Natural killer cell treated with Interleukin-12 subunit alpha and Interleukin-12 subunit beta and Interleukin-15 and Interleukin-18, amount 100 ng/mL, for 72 hours (primary cell): Measurements from ENCODE around the gene GDF15. TPM values are rescaled to one million over a fixed set of nuclear protein-coding genes. Genes with fewer than 3 reads are reported as not detected.

Experiments used
- ATAC-seq, 2 donors: fragments of 150-1000 bp; cut with Tn5 transposase in 1 of 2; sonication (Bioruptor Pico), chemical (Tn5 transposase) in 1 of 2; 2 replicates each; pipeline ENCODE4 v1.10.0; 2021
- DNase-seq: peaks from one replicate; pipeline ENCODE4 v3.0.0; 2022; ENCODE audit warnings: low spot score
- H3K27ac Mint-ChIP-seq, 2 donors: 1 replicate in 1 of 2; 2 replicates in 1 of 2; pipeline ENCODE4 v1.8.0; 2022; ENCODE audit warnings: mixed read lengths in 2 of 2, mild to moderate bottlenecking in 1 of 2, moderate library complexity in 1 of 2
- H3K27me3 Mint-ChIP-seq, 2 donors: 1 replicate in 1 of 2; 2 replicates in 1 of 2; pipeline ENCODE4 v1.8.0; 2022; ENCODE audit warnings: mixed read lengths in 2 of 2
- H3K36me3 Mint-ChIP-seq: one replicate; pipeline ENCODE4 v1.8.0; 2022; ENCODE audit warnings: mixed read lengths
- H3K4me1 Mint-ChIP-seq, 2 donors: 1 replicate in 1 of 2; 2 replicates in 1 of 2; pipeline ENCODE4 v1.8.0; 2022; ENCODE audit warnings: low read depth in 2 of 2, mixed read lengths in 2 of 2, mild to moderate bottlenecking in 1 of 2
- H3K4me3 Mint-ChIP-seq: one replicate; pipeline ENCODE4 v1.8.0; 2022; ENCODE audit warnings: mixed read lengths
- H3K9me3 Mint-ChIP-seq: 2 replicates; pipeline ENCODE4 v1.8.0; 2022; ENCODE audit warnings: mixed read lengths
- total RNA-seq, 2 donors: library from RNA; stranded (reverse); gene quantifications; one replicate each; pipeline ENCODE4 v1.2.3, GENCODE V29; 2022

GDF15 gene
- total RNA-seq, 2 donors from 2014 or later: 0.71 TPM; not detected in 1

DNA sequence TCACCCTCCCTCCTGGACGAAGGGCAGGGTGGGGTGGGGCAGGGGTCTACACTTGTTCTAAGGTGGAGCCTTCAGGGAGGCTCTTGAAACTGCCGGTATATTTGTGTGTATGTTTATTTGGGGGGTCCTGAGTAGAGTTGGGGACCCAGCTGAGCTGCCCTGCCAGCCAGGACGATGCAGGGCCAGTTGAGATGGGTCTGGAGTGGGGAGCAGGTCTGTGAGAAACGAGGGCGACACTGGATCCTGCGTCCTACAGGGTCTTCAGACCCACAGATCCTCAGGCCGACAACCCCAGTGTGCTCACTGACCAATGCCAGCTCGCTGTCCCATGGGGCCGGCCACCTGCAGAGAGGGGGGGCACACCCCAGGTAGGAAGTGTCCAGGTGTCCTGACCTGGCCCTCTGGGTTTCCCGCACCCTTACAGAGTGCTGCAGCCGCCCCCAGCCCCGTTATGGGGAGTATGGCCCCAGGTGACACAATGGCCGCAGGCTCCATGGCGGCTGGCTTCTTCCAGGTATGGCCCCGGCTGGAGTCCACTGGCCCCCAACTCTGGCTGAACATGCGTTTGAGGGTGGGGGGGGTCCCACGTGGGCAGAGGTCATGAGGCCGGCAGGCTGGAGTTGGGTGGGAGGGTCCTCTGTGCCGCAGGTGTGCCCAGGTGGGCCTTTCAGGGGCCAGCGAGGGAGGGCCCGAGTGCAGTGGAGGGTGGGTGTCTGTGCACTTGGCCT is 44.6 kb downstream of the GDF15 start:
- no peak for ATAC-seq
- no peaks in the 10 kb centered on the region for H3K27me3 Mint-ChIP-seq
- H3K36me3 Mint-ChIP-seq: no peaks in the 10 kb centered on the region
- no peaks in the 10 kb centered on the region for H3K9me3 Mint-ChIP-seq
- no peak overlapping the region for H3K4me3 Mint-ChIP-seq
- H3K4me1 Mint-ChIP-seq: peaks cover 4 to 13% of the 10 kb centered on the region in 2 donors
- H3K27ac Mint-ChIP-seq: peak overlapping the region in 1 of 2 donors; percentile 51
- no peak for DNase-seq

DNA sequence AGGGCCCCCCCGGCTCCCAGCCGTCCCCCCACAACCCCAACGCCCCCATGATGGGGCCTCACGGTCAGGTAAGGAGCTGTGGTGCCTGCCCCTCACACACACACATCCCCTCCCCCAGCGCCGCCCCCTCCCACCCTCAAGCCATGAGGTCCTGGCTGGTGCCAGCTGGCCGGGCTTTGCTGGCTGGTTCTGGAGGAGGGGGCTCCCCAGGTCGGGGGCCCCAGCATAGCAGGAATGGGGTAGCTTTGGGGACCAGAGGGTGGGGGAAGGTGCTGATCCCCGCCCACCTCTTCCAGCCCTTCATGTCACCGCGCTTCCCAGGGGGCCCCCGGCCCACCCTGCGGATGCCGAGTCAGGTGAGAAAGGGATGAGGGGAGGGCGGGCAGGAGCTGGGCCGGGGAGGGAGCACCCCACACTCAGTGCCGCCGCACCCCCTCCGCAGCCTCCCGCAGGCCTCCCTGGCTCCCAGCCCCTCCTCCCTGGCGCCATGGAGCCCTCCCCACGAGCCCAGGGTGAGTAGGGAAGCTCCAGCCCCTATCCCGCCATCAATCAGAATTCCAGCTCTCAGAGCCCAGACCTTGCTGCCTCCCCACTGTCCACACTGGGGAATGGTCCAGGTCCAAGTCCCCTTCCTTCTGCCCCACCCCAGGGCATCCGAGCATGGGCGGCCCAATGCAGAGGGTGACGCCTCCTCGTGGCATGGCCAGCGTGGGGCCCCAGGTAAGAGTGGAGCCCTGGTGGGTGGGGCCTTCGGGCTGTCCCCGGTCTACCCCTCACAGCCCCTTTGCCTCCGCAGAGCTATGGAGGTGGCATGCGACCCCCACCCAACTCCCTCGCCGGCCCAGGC is 45.6 kb downstream of the GDF15 start:
- no peak for DNase-seq
- Mint-ChIP-seq H3K4me3 (peak overlapping the region; percentile 12), H3K27ac (peak overlapping the region in 1 of 2 donors; percentile 35), H3K27me3 (no peaks in the 10 kb centered on the region), H3K36me3 (no peaks in the 10 kb centered on the region), H3K9me3 (no peaks in the 10 kb centered on the region), H3K4me1 (peaks cover 0 to 13% of the 10 kb centered on the region in 2 donors)
- ATAC-seq: no peak

DNA sequence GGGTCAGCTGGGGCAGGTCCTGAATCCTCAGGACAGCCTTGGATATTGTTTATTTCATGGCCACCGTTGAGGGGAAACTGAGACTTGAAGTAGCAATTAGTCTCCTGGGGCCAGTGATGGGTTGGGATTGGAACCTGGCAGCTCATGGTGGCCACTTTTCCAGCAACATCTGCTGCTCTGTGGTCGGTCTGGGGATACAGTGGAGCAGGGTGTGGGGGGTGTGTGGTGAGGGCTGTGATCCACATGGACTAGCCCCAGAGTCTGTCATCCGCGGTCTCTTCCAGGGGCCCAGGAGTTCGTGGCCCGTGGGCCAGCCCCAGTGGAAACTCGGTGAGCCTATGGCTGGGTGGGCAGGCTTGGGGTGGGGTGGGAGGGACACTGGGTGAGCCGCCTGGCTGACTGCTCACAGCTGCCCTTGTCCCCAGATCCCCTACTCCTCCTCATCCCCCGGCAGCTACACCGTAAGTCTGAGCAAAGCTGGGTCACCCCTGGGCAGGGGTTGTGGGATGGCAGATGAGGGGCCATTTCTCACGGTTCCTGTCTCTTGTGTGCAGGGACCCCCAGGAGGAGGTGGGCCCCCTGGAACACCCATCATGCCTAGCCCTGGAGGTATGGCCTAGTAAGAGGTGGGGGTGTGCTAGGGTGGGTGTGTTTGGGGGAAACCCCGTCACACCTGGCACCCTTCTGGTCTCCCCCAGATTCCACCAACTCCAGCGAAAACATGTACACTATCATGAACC is 46.5 kb downstream of the GDF15 start:
- peaks cover 0 to 13% of the 10 kb centered on the region in 2 donors for H3K4me1 Mint-ChIP-seq
- ATAC-seq: no peak
- no peaks in the 10 kb centered on the region for H3K9me3 Mint-ChIP-seq
- no peaks in the 10 kb centered on the region for H3K27me3 Mint-ChIP-seq
- peak overlapping the region; percentile 12 for H3K4me3 Mint-ChIP-seq
- no peaks in the 10 kb centered on the region for H3K36me3 Mint-ChIP-seq
- no peak for DNase-seq
- H3K27ac Mint-ChIP-seq: peak overlapping the region in 1 of 2 donors; percentile 35

- no peaks in the 10 kb centered on the region for H3K36me3 Mint-ChIP-seq
- no peaks in the 10 kb centered on the region for H3K27me3 Mint-ChIP-seq
- DNase-seq: no peak
- no peak for ATAC-seq
- no peak overlapping the region for H3K27ac Mint-ChIP-seq
- H3K9me3 Mint-ChIP-seq: no peaks in the 10 kb centered on the region
- H3K4me1 Mint-ChIP-seq: peaks cover 0 to 13% of the 10 kb centered on the region in 2 donors
- H3K4me3 Mint-ChIP-seq: no peak overlapping the region
These were observed 47.2 kb downstream of the GDF15 start for GRCh38 chr19:18433015-18433691.

DNA sequence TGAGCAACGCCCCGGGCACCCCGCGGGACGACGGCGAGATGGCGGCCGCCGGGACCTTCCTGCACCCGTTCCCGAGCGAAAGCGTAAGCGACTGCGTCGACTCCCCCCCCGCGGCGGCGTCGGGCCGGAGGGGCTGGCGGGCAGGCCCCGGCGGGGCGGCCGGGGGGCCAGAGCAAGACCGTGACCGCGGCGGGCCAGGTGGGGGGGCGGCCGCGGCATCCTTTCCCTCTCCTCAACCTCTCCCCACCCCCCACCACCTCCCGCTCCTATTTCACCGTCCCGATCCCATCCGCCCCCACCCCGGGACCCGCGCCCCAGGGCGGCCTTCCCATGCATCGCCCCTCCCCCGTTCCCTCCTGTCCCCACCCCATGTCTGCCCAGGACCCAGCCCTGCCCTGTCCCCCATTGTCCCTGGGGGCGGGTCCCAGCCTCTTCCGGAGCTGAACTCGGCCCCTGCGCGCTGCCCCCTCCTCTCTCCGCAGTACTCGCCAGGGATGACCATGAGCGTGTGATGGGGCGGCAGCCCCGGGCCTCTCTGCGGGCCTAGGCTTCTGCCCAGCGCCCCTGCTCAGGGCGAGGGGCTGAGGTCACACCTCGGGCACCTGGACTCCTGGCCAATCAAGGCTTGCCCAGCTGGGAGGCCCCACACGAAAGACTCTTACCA is 47.9 kb downstream of the GDF15 start:
- H3K27me3 Mint-ChIP-seq: no peaks in the 10 kb centered on the region
- H3K4me3 Mint-ChIP-seq: no peak overlapping the region
- ATAC-seq (no peak), DNase-seq (no peak)
- no peaks in the 10 kb centered on the region for H3K9me3 Mint-ChIP-seq
- peak overlapping the region in 1 of 2 donors; percentile 70 for H3K27ac Mint-ChIP-seq
- no peaks in the 10 kb centered on the region for H3K36me3 Mint-ChIP-seq
- peaks cover 0 to 13% of the 10 kb centered on the region in 2 donors for H3K4me1 Mint-ChIP-seq

DNA sequence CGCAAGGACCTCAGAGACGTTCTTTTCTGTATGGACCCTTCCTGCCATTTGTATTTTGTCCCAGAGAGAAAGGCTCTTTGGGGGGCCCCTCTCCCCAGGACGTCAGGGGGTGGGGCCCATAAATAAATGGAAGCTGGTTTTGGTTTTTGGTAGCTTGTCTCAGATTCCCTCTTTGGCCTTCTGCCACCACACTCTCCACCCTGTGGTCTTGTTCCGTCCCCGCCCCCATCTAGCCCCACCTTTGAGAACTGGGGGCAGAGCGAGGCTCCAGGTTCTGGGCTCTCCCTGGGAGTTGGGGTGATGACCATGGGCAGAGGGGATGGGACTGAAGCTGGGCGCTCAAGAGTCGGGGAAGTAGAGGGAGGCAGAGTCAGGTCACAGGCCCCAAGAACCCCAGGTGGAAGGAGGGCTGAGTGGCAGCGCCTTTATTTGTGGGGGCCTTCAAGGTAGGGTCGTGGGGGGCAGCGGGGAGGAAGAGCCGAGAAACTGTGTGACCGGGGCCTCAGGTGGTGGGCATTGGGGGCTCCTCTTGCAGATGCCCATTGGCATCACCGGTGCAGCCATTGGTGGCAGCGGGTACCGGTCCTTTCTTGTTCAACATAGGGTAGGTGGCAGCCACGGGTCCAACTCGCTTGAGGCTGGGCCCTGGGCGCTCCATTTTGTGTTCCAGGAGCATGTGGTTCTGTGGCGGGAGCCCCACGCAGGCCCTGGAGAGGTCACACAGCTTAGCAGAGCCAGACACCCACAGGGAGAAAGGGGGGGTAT is 48.6 kb downstream of the GDF15 start:
- no peak overlapping the region for H3K4me3 Mint-ChIP-seq
- H3K4me1 Mint-ChIP-seq: peaks cover 0 to 18% of the 10 kb centered on the region in 2 donors

DNA sequence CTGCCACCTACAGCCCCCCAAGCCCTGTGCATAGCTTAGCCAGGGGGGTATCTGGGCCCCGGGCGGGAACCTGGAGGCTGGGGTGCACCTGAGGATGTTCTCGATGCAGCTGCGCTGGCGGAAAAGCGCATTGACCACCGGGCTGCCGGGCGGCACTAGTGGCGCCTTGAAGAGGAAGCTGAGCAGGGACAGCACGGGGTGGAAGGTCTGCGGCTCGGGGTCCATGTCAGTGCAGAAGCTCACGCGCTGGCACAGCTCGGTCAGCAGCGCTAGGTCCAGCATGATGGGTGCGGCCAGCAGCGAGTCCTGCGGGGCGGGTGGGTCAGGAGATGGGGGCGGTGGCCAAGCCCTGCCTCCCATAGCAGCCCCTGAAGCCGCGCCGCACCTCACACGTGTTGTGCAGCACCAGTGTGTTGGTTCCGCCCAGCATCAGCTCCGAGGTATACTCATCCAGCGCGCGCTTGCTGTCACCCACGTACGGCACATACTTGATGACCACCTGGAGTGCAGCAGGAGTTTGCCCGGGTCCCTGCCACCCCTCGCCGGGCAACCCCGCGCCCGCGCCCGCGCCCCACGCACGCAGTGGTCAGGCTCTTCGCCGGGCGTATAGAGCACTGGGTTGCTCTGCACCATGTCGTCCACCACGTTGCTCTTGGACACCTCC is 49.4 kb downstream of the GDF15 start:
- Mint-ChIP-seq H3K27ac (no peak overlapping the region), H3K9me3 (no peaks in the 10 kb centered on the region), H3K36me3 (no peaks in the 10 kb centered on the region), H3K4me1 (peaks cover 0 to 17% of the 10 kb centered on the region in 2 donors), H3K4me3 (no peak overlapping the region), H3K27me3 (no peaks in the 10 kb centered on the region)
- DNase-seq: no peak
- no peak for ATAC-seq

More for the DNA sequence above, 48.6 kb downstream of the GDF15 start:
- Mint-ChIP-seq H3K27me3 (no peaks in the 10 kb centered on the region), H3K27ac (peak overlapping the region in 1 of 2 donors; percentile 70), H3K36me3 (no peaks in the 10 kb centered on the region), H3K9me3 (no peaks in the 10 kb centered on the region)
- DNase-seq (no peak), ATAC-seq (no peak)

GRCh38 chr19:18435842-18436670 is 50.1 kb downstream of the GDF15 start:
- Mint-ChIP-seq H3K9me3 (no peaks in the 10 kb centered on the region), H3K36me3 (no peaks in the 10 kb centered on the region), H3K4me3 (peak overlapping the region; percentile 59), H3K27ac (no peak overlapping the region), H3K4me1 (peaks cover 0 to 21% of the 10 kb centered on the region in 2 donors), H3K27me3 (no peaks in the 10 kb centered on the region)
- ATAC-seq (no peak), DNase-seq (no peak)

- Mint-ChIP-seq H3K4me3 (peak overlapping the region; percentile 59), H3K9me3 (no peaks in the 10 kb centered on the region), H3K27me3 (no peaks in the 10 kb centered on the region), H3K27ac (no peak overlapping the region), H3K4me1 (peaks cover 0 to 24% of the 10 kb centered on the region in 2 donors), H3K36me3 (no peaks in the 10 kb centered on the region)
- ATAC-seq: peak; percentile 82
- DNase-seq: peak; percentile 86
These were observed 50.9 kb downstream of the GDF15 start for GRCh38 chr19:18436671-18437490.

GRCh38 chr19:18437491-18438330 is 51.8 kb downstream of the GDF15 start, which contains the start of gene ISYNA1:
Gene ISYNA1, minus strand, starts transcription at chr19:18438133. Its CDS starts 154 bp downstream, at chr19:18437979.
- Mint-ChIP-seq H3K4me1 (peaks cover 7 to 32% of the 10 kb centered on the region in 2 donors), H3K4me3 (peak within 1 kb of the TSS; percentile 75), H3K27me3 (no peaks in the 10 kb centered on the region), H3K9me3 (peaks cover 5% of the 10 kb centered on the region), H3K36me3 (peaks cover 7% of the 10 kb centered on the region), H3K27ac (peak within 1 kb of the TSS in 1 of 2 donors; percentile 51)
- peak; percentile 55 to 58 for ATAC-seq
- no peak for DNase-seq
